ENCODE results near the gene EYS. TPM values are rescaled to one million over a fixed set of nuclear protein-coding genes. Genes with fewer than 3 reads are reported as not detected.
"Not testable (repeated sequence)": the region's sequence is repeated elsewhere in the genome, so short reads cannot be mapped to it uniquely, and the experiment has no call there.

Gene EYS
- polyA plus RNA-seq, 1 of the 3 experiments (the other 2 are of a cell fraction) = 0.05 TPM

DNA sequence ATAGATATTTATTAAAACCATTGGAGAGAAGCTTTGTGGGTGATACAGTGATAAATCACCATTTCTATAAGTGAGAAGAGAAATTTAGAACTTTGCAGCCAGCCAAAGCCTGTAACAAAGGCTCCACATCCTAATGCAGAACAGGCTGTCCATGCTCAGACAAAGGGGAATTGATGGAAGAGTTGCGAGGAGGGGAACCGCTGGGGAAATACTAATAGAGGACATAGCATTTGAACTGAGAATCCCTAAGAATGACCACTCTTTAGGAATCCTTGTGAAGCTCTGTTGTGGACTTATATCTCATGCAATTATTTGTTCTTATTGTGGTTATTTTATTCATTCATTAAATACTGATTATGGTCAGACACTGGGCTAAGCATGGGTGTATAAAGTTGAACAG lies 1903.7 kb downstream of the EYS start:
- ChIA-PET CTCF (interaction anchor here (1.2 to 8.1 kb wide), 12 partner anchors 12 to 738 kb away, joined by 4 to 120 read pairs (median 16); no protein-coding TSS in a partner anchor), POLR2A (interaction anchor here (1.6 kb wide), 1 partner anchor 14 kb away, joined by 5 read pairs; no protein-coding TSS in a partner anchor)
- H3K4me2 ChIP-seq = no peak overlapping the region
- H3K27ac ChIP-seq (ENCODE audit: low read depth in 2 of 2, low read length in 1 of 2) = peak overlapping the region in 1 of 2 experiments; percentile 92; a peak in 3 of 4 replicates
- no peaks in the 10 kb centered on the region for H3K36me3 ChIP-seq (replicated peaks in 1 of 2; ENCODE audit: control insufficient read depth in 1 of 2, insufficient read depth in 2 of 2, low read length in 1 of 2)
- peak overlapping the region; percentile 32; the same call in 1 of the 2 replicates for H2AFZ ChIP-seq (ENCODE audit: low read depth)
- no peak for DNase-seq
- no peak overlapping the region for H3K4me3 ChIP-seq (ENCODE audit: low read depth in 2 of 2, low read length in 1 of 2)
- 92% methylated on average over 2 of the region's 2 CpGs for WGBS (ENCODE audit: low lambda C conversion rate)
- H3K9me3 ChIP-seq = no peaks in the 10 kb centered on the region
- no peak for TF ChIP-seq EZH2phosphoT487 (IDR thresholded peaks at IDR 0.05; ENCODE audit: borderline replicate concordance, low read depth)
- TF ChIP-seq, protein P1, sequence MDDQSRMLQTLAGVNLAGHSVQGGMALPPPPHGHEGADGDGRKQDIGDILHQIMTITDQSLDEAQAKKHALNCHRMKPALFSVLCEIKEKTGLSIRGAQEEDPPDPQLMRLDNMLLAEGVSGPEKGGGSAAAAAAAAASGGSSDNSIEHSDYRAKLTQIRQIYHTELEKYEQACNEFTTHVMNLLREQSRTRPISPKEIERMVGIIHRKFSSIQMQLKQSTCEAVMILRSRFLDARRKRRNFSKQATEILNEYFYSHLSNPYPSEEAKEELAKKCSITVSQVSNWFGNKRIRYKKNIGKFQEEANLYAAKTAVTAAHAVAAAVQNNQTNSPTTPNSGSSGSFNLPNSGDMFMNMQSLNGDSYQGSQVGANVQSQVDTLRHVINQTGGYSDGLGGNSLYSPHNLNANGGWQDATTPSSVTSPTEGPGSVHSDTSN (IDR thresholded peaks at IDR 0.05) = no peak
- TF ChIP-seq TCF12 (IDR thresholded peaks at IDR 0.05) = no peak
- TF ChIP-seq RAD21 (IDR thresholded peaks at IDR 0.05; ENCODE audit: low read length) = no peak
- no peak for TF ChIP-seq MEF2A (IDR thresholded peaks at IDR 0.05; ENCODE audit: borderline replicate concordance, low read depth)
- TF ChIP-seq SMC3 (IDR thresholded peaks at IDR 0.05; ENCODE audit: low read depth, low read length) = no peak
- TF ChIP-seq NFIC (IDR thresholded peaks at IDR 0.05; ENCODE audit: borderline replicate concordance) = no peak
- no peak for TF ChIP-seq ZBTB33 (IDR thresholded peaks at IDR 0.05; ENCODE audit: borderline replicate concordance, low read depth)
- TF ChIP-seq, protein P2, sequence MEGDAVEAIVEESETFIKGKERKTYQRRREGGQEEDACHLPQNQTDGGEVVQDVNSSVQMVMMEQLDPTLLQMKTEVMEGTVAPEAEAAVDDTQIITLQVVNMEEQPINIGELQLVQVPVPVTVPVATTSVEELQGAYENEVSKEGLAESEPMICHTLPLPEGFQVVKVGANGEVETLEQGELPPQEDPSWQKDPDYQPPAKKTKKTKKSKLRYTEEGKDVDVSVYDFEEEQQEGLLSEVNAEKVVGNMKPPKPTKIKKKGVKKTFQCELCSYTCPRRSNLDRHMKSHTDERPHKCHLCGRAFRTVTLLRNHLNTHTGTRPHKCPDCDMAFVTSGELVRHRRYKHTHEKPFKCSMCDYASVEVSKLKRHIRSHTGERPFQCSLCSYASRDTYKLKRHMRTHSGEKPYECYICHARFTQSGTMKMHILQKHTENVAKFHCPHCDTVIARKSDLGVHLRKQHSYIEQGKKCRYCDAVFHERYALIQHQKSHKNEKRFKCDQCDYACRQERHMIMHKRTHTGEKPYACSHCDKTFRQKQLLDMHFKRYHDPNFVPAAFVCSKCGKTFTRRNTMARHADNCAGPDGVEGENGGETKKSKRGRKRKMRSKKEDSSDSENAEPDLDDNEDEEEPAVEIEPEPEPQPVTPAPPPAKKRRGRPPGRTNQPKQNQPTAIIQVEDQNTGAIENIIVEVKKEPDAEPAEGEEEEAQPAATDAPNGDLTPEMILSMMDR (IDR thresholded peaks at IDR 0.05) = no peak
- no peaks in the 10 kb centered on the region for H4K20me1 ChIP-seq (ENCODE audit: insufficient read depth)
- no peaks in the 10 kb centered on the region for H3K27me3 ChIP-seq (ENCODE audit: insufficient read depth)
- peaks cover 38 to 47% of the 10 kb centered on the region in 2 experiments for H3K4me1 ChIP-seq (ENCODE audit: control insufficient read depth in 1 of 2, insufficient read depth in 2 of 2, low read depth in 1 of 2, low read length in 1 of 2)
- H3F3A ChIP-seq (replicated peaks; ENCODE audit: insufficient read depth) = peaks cover 35% of the 10 kb centered on the region
- H3K9ac ChIP-seq = no peak overlapping the region
- no peaks in the 10 kb centered on the region for H3K9me2 ChIP-seq
- no peaks in the 10 kb centered on the region for H3K79me2 ChIP-seq (ENCODE audit: insufficient read depth)

GRCh38 chr6:63802606-63803206 lies 1904.3 kb downstream of the EYS start:
- H2AFZ ChIP-seq (ENCODE audit: low read depth) = 0 out of 2 replicates have a peak overlapping the region, but pooled peaks have one; percentile 32
- WGBS (ENCODE audit: low lambda C conversion rate) = 56% methylated on average over 2 of the region's 2 CpGs
- CTCF ChIA-PET = interaction anchor here (0.5 to 8.1 kb wide), 36 partner anchors 9 to 737 kb away, joined by 3 to 120 read pairs (median 4); partner anchors contain the start of gene LGSN
- H3K27me3 ChIP-seq (ENCODE audit: insufficient read depth) = no peaks in the 10 kb centered on the region
- TF ChIP-seq RAD21 (IDR thresholded peaks at IDR 0.05; ENCODE audit: low read length) (peak; percentile 86), TEAD4 (IDR thresholded peaks at IDR 0.05; ENCODE audit: borderline replicate concordance, insufficient read depth) (no peak), SIN3A (IDR thresholded peaks at IDR 0.05; ENCODE audit: borderline replicate concordance, low read depth, low read length) (no peak), SMC3 (IDR thresholded peaks at IDR 0.05; ENCODE audit: low read depth, low read length) (peak; percentile 44)
- TF ChIP-seq, protein P2 (IDR thresholded peaks at IDR 0.05) = peak; percentile 81
- H3K4me2 ChIP-seq = no peak overlapping the region
- H3F3A ChIP-seq (replicated peaks; ENCODE audit: insufficient read depth) = peaks cover 34% of the 10 kb centered on the region
- no peaks in the 10 kb centered on the region for H3K36me3 ChIP-seq (replicated peaks in 1 of 2; ENCODE audit: control insufficient read depth in 1 of 2, insufficient read depth in 2 of 2, low read length in 1 of 2)
- POLR2A ChIA-PET = interaction anchor here (0.6 to 1.0 kb wide), 2 partner anchors 14 to 229 kb away, joined by 3 read pairs; no protein-coding TSS in a partner anchor
- H3K79me2 ChIP-seq (ENCODE audit: insufficient read depth) = no peaks in the 10 kb centered on the region
- no peaks in the 10 kb centered on the region for H4K20me1 ChIP-seq (ENCODE audit: insufficient read depth)
- H3K9me2 ChIP-seq = no peaks in the 10 kb centered on the region
- H3K9ac ChIP-seq = no peak overlapping the region
- H3K9me3 ChIP-seq = no peaks in the 10 kb centered on the region
- peaks cover 38 to 40% of the 10 kb centered on the region in 2 experiments for H3K4me1 ChIP-seq (ENCODE audit: control insufficient read depth in 1 of 2, insufficient read depth in 2 of 2, low read depth in 1 of 2, low read length in 1 of 2)
- peak overlapping the region in 1 of 2 experiments; percentile 92; a peak in 2 of 4 replicates for H3K27ac ChIP-seq (ENCODE audit: low read depth in 2 of 2, low read length in 1 of 2)
- peak; percentile 12 for DNase-seq
- H3K4me3 ChIP-seq (ENCODE audit: low read depth in 2 of 2, low read length in 1 of 2) = no peak overlapping the region; a peak in 1 of 4 replicates

DNA sequence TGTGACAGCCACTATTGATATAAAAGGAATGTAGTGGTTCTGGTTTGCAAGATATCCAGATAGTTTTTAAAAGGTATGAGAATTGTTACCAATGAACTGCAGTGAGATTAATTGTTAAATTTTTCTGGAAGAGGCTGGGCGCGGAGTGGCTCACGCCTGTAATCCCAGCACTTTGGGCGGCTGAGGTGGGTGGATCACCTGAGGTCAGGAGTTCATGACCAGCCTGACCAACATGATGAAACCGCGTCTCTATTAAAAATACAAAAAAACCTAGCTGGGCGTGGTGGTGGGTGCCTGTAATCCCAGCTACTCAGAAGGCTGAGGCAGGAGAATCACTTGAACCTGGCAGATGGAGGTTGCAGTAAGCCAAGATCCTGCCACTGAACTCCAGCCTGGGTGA lies 1906.6 kb downstream of the EYS start:
- 98% methylated on average over 7 of the region's 7 CpGs for WGBS (ENCODE audit: low lambda C conversion rate)
- CTCF ChIA-PET = interaction anchor here (5.8 to 6.1 kb wide), 2 partner anchors 37 to 449 kb away, joined by 38 to 68 read pairs; no protein-coding TSS in a partner anchor
- Histone ChIP-seq H3K4me1 (ENCODE audit: control insufficient read depth in 1 of 2, insufficient read depth in 2 of 2, low read depth in 1 of 2, low read length in 1 of 2) (peaks cover 21 to 22% of the 10 kb centered on the region in 2 experiments), H3F3A (replicated peaks; ENCODE audit: insufficient read depth) (peaks cover 20% of the 10 kb centered on the region)
- H3K9me2 ChIP-seq; H4K20me1 ChIP-seq (ENCODE audit: insufficient read depth); H3K36me3 ChIP-seq (replicated peaks in 1 of 2; ENCODE audit: control insufficient read depth in 1 of 2, insufficient read depth in 2 of 2, low read length in 1 of 2); H3K79me2 ChIP-seq (ENCODE audit: insufficient read depth); POLR2A ChIA-PET; H3K9me3 ChIP-seq; H3K4me3 ChIP-seq (ENCODE audit: low read depth in 2 of 2, low read length in 1 of 2); H3K27me3 ChIP-seq (ENCODE audit: insufficient read depth); H3K27ac ChIP-seq (ENCODE audit: low read depth in 2 of 2, low read length in 1 of 2); H3K9ac ChIP-seq; DNase-seq; H3K4me2 ChIP-seq; H2AFZ ChIP-seq (ENCODE audit: low read depth): not testable (repeated sequence)

All from SK-N-SH (cell line).